VCaP (cell line): Measurements from ENCODE around the gene MYMX.

Source experiments
- H3K27ac ChIP-seq: fragments of 450-650 bp; 2 replicates; pipeline ENCODE4 v1.5.1; 2017
- TF ChIP-seq, protein P1 (sequence below): fragments of 450-650 bp; conservative IDR thresholded peaks from 2 replicates; pipeline ENCODE4 v1.5.1; 2017; ENCODE audit warnings: mild to moderate bottlenecking, moderate library complexity

Gene MYMX

DNA sequence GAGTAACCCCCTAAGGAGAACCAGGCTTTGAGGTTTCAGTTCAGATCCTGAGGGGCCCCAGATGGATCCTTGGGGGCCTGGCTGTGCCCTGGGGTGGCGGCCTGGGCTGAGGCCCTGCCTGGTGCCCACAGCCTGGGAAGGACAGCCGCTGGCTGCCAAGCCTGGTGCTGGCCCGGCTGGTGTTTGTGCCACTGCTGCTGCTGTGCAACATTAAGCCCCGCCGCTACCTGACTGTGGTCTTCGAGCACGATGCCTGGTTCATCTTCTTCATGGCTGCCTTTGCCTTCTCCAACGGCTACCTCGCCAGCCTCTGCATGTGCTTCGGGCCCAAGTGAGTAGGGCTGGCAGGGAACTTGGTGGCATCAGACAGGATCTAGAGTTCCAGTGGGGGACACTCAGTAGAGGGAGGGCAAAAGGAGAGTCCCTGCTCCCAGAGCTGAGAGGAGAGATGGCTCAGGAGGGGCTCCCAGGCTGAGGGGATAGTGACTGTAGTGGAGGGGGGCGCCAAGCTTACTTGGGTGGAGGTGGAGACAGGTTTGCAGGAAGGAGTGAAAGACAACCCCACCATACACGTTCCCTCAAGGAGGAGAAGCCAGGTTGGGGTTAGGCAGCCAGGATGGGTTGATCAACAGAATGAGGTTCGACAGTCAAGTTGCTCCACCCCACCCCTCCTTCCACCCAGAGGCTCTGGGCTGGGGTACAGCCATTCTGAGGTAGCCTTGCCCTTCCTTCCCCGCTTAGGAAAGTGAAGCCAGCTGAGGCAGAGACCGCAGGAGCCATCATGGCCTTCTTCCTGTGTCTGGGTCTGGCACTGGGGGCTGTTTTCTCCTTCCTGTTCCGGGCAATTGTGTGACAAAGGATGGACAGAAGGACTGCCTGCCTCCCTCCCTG is 16.2 kb downstream of the MYMX start:
- H3K27ac ChIP-seq, result peak overlapping the region; percentile 74
- TF ChIP-seq, protein P1, sequence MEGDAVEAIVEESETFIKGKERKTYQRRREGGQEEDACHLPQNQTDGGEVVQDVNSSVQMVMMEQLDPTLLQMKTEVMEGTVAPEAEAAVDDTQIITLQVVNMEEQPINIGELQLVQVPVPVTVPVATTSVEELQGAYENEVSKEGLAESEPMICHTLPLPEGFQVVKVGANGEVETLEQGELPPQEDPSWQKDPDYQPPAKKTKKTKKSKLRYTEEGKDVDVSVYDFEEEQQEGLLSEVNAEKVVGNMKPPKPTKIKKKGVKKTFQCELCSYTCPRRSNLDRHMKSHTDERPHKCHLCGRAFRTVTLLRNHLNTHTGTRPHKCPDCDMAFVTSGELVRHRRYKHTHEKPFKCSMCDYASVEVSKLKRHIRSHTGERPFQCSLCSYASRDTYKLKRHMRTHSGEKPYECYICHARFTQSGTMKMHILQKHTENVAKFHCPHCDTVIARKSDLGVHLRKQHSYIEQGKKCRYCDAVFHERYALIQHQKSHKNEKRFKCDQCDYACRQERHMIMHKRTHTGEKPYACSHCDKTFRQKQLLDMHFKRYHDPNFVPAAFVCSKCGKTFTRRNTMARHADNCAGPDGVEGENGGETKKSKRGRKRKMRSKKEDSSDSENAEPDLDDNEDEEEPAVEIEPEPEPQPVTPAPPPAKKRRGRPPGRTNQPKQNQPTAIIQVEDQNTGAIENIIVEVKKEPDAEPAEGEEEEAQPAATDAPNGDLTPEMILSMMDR, result no peak

DNA sequence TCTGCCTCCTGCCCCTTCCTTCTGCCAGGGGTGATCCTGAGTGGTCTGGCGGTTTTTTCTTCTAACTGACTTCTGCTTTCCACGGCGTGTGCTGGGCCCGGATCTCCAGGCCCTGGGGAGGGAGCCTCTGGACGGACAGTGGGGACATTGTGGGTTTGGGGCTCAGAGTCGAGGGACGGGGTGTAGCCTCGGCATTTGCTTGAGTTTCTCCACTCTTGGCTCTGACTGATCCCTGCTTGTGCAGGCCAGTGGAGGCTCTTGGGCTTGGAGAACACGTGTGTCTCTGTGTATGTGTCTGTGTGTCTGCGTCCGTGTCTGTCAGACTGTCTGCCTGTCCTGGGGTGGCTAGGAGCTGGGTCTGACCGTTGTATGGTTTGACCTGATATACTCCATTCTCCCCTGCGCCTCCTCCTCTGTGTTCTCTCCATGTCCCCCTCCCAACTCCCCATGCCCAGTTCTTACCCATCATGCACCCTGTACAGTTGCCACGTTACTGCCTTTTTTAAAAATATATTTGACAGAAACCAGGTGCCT is 16.9 kb downstream of the MYMX start:
- TF ChIP-seq, protein P1, result no peak
- H3K27ac ChIP-seq, result peak overlapping the region; percentile 74

DNA sequence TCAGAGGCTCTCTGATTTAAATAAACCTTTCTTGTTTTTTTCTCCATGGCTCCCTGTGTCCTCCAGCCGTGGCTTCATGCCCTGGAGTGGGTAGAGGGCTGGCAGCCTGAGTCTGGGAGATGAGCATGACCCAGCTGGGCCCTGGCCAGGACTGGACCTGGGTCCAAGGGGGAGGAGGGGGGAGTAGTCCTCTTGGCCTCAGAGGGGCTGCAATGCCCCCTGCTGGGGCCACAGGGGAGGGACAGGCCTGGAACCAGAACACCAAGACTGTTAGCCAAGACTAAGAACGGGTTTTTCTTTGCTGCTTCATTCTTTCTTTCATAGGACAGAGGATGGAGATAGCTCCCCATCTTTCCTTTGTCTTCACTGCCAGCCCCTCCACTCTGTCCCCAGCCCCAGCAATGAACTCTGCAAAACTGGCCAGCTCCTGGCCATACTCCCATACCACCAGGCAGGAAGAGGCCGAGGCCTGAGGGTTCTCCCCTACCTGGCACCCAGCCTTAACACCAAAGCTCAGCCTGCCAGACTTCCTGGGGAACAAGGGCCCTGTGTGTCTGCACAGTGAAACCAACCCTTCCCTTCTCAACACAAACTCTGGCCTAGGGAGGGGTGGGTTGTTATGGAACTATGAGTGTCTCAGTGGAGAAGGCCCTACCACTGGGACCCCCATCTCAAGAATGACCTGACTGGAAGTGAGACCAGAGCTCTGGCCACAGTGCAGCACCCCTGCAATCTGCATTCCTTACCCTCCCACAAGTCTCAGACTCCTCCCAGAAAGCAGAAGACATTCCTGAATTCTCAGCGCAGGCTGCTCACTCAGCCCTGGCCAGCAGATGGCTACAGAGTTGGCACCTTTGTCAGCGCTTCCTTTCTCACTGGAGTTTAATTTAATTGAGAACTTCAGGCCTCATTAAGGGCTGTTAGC is 17.6 kb downstream of the MYMX start:
- peak overlapping the region; percentile 74 for H3K27ac ChIP-seq
- TF ChIP-seq, protein P1, result peak; percentile 83

DNA sequence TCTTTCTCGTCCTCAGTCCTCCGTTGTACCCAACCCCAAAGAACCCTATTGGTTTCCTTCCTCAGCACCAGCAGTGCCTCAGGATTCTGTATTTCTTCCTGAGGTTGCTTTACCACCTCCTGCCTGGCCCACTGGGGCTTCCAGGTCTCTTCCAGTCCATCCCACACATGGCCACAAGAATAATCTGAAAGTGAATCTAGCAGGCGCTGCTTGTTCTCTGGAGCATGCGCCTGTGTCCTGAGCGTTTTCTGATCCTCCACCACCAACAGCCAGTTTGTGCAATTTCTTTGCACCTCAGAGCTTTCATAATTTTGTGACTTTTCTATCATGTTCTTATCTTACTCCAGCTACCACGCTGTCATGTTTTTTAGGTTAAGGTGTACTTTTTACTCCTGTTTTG is 18.5 kb downstream of the MYMX start:
- peak overlapping the region; percentile 74 for H3K27ac ChIP-seq

DNA sequence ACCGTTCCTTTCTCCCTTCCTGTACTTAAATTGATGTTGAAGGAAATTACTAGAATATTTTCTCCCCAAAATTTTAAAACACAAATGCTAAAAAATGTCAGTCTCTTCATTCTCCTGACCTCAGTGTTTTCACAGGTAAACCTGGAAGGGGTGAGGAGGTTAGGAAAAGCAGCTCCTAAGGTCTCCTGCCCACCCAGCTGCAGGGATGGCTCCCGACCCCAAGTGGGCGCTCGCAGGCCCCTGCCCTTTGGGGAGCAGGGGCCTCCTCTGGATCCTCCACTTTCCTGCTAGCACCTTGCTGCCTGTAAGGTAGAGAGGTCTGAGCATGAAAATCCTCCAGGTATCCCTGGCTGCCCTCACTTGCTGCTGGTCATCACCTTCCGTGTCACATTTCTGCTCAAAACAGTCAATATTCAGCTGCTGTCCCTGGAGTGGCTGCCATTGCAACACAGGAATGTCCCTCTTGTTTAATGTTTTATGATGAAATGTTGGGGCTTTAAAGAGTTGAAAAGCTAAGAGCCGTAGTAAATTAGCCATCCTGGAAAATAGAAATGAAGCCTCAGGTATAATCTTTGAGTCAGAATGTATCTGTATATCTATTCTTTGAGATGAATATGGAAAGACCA is 19.3 kb downstream of the MYMX start:
- peak overlapping the region; percentile 87 for H3K27ac ChIP-seq
- TF ChIP-seq, protein P1, result no peak

More for the DNA sequence above, 18.5 kb downstream of the MYMX start:
- TF ChIP-seq, protein P1, result no peak

DNA sequence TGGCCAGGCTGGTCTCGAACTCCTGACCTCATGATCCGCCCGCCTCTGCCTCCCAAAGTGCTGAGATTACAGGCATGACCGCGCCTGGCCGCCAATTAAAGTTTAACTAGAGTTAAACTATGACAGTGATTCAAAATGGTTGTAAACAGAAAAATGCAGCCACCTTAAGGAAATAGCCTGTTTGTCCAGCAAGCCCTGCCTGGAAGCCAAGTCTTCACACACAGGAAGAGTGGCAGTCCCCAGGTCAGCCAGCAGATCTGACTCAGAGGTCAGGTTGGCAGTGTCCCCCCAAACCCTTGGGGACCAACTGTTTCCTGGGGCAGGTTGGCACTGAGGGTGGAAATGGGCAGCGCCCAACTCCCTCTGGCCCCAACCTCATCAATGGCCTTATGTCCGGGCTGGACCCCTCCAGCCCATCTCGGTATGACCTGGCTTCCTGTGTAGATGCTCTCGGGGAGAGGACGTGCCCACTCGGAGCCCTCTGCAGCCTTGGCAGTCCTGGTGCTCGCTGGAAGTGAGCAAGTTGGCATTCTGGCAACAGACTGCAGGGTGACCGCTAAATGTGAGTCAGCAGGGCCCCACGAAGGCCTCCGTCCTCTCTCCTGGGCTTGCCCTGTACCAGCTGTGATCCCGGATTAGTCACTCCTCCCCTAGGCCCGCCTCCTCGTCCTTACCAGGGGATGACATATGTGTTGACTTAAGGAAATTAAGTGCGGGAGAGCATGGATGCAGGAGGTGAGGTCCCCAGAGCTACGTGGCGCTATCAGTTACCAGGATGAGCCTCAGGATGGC is 20.5 kb downstream of the MYMX start:
- TF ChIP-seq, protein P1, result no peak
- peak overlapping the region; percentile 87 for H3K27ac ChIP-seq
